Activated CD4-positive, alpha-beta T cell treated with anti-CD3 and anti-CD28 coated beads, Interleukin-2, amount 10 ng/mL, durations not matched to agents 7 days and 5 days (primary cell): Measurements from ENCODE around the gene C1orf167. TPM values are rescaled to one million over a fixed set of nuclear protein-coding genes. Genes with fewer than 3 reads are reported as not detected.

Source experiments
- CTCF ChIA-PET: fragments of 350-600 bp; sonication (Branson Sonifier 250); formaldehyde crosslinking; loops from one replicate; lab custom pipeline; 2021; ENCODE audit warnings: antibody characterized with exemption; lab: Charles Lee
- POLR2A ChIA-PET: fragments of 350-600 bp; sonication (Branson Sonifier 250); formaldehyde crosslinking; loops from one replicate; lab custom pipeline; 2021; ENCODE audit warnings: antibody characterized with exemption; lab: Charles Lee
- DNase-seq: peaks from one replicate; pipeline ENCODE4 v3.0.0-alpha.2; 2020
- H3K27ac Mint-ChIP-seq: one replicate; pipeline ENCODE4 v1.8.0; 2021; ENCODE audit warnings: mild to moderate bottlenecking, moderate library complexity, mixed read lengths
- H3K27me3 Mint-ChIP-seq: one replicate; pipeline ENCODE4 v1.8.0; 2021; ENCODE audit warnings: mixed read lengths
- H3K36me3 Mint-ChIP-seq: one replicate; pipeline ENCODE4 v1.8.0; 2021; ENCODE audit warnings: low read depth, mixed read lengths
- H3K4me1 Mint-ChIP-seq: one replicate; pipeline ENCODE4 v1.8.0; 2021; ENCODE audit warnings: mixed read lengths
- H3K4me3 Mint-ChIP-seq: one replicate; pipeline ENCODE4 v1.8.0; 2021; ENCODE audit warnings: mild to moderate bottlenecking, moderate library complexity, mixed read lengths
- H3K9me3 Mint-ChIP-seq: one replicate; pipeline ENCODE4 v1.8.0; 2021; ENCODE audit warnings: mixed read lengths
- total RNA-seq, 2 experiments: library from RNA; stranded (reverse); gene quantifications; one replicate each; pipeline ENCODE4 v1.2.3, GENCODE V29; 2021

Gene C1orf167
- total RNA-seq, 2 experiments from 2014 or later: not detected

- H3K9me3 Mint-ChIP-seq: no peaks in the 10 kb centered on the region
- H3K36me3 Mint-ChIP-seq: peaks cover 16% of the 10 kb centered on the region
- POLR2A ChIA-PET: no interaction called here
- no peak overlapping the region for H3K4me3 Mint-ChIP-seq
- CTCF ChIA-PET: interaction anchor here (1.4 kb wide), 1 partner anchor 9 kb away, joined by 4 read pairs; no protein-coding TSS in a partner anchor
- H3K4me1 Mint-ChIP-seq: no peaks in the 10 kb centered on the region
- DNase-seq: no peak
- H3K27me3 Mint-ChIP-seq: no peaks in the 10 kb centered on the region
- H3K27ac Mint-ChIP-seq: no peak overlapping the region
These were observed 30.1 kb downstream of the C1orf167 start for GRCh38 chr1:11792106-11792505.

DNA sequence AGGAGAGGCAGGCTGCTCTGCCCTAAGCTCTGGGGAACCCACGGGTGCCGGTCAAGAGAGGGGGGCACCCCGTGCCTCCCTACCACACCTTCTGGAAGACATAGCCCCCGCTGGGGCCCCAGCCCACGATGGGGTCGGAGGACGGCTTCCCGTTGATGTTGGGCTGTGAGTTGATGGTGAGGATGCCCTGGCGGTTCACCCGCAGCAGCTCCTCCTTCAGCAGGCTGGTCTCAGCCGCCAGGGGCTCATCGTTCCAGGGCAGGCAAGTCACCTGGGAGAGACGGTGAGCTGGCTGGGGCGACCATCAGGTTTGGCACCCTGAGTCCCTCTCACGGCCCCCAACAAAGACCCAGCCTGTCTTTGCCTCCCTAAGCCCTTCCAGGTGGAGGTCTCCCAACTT is 31.8 kb downstream of the C1orf167 start:
- no peaks in the 10 kb centered on the region for H3K27me3 Mint-ChIP-seq
- CTCF ChIA-PET: interaction anchor here (0.6 to 3.1 kb wide), 2 partner anchors 8 to 587 kb away, joined by 4 to 13 read pairs; no protein-coding TSS in a partner anchor
- no peak overlapping the region for H3K4me3 Mint-ChIP-seq
- H3K9me3 Mint-ChIP-seq: no peaks in the 10 kb centered on the region
- DNase-seq: no peak
- H3K4me1 Mint-ChIP-seq: no peaks in the 10 kb centered on the region
- peaks cover 16% of the 10 kb centered on the region for H3K36me3 Mint-ChIP-seq
- H3K27ac Mint-ChIP-seq: no peak overlapping the region
- POLR2A ChIA-PET: no interaction called here

DNA sequence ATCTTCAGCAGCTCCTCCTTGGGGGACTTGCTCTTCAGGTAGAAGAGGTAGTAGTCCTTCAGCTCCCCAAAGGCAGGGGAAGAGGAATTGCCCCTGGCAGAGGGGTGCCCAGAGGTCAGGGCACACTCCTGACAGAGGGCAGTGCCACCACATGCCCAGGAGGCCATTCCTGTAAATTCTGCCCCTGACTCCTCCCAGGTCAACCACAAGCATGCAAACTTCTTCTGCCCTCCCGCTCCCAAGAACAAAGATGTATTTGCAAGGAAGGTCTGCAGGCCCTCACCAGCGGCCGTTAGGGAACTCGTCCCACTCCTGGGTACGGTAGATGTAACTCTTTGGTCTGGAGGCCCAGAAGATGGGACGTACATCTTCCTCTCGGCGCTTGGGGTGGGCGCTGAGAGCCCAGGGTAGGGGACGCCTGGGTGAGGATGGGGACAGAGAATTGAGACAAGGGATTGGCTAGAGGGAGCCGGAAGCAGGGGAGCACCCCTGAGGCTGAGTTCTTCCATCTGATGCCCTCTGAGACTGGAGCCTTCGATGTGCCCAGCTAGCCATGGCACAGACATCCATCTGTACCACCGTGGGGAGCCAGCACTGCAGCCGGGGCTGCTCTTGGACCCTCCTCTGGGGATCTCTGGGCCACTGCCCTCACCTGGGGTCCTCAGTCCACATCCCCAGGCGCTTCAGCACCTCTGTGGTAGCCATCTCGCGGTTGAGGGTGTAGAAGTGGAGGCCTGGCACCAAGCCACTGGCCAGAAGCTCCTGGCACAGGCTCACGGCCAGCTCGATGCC is 32.6 kb downstream of the C1orf167 start:
- Mint-ChIP-seq H3K4me1 (no peaks in the 10 kb centered on the region), H3K36me3 (peaks cover 16% of the 10 kb centered on the region), H3K27me3 (no peaks in the 10 kb centered on the region), H3K27ac (no peak overlapping the region), H3K4me3 (no peak overlapping the region), H3K9me3 (no peaks in the 10 kb centered on the region)
- ChIA-PET CTCF (interaction anchor here (0.6 to 3.1 kb wide), 2 partner anchors 9 to 1927 kb away, joined by 3 to 13 read pairs; no protein-coding TSS in a partner anchor), POLR2A (no interaction called here)
- no peak for DNase-seq

- Mint-ChIP-seq H3K36me3 (peaks cover 20% of the 10 kb centered on the region), H3K4me3 (no peak overlapping the region), H3K4me1 (no peaks in the 10 kb centered on the region), H3K27ac (no peak overlapping the region), H3K9me3 (no peaks in the 10 kb centered on the region), H3K27me3 (no peaks in the 10 kb centered on the region)
- POLR2A ChIA-PET: no interaction called here
- CTCF ChIA-PET: interaction anchor here (0.6 to 3.1 kb wide), 3 partner anchors 10 to 1927 kb away, joined by 3 to 13 read pairs (median 4); no protein-coding TSS in a partner anchor
- DNase-seq: no peak
These were observed 33.4 kb downstream of the C1orf167 start for GRCh38 chr1:11795238-11795890.

DNA sequence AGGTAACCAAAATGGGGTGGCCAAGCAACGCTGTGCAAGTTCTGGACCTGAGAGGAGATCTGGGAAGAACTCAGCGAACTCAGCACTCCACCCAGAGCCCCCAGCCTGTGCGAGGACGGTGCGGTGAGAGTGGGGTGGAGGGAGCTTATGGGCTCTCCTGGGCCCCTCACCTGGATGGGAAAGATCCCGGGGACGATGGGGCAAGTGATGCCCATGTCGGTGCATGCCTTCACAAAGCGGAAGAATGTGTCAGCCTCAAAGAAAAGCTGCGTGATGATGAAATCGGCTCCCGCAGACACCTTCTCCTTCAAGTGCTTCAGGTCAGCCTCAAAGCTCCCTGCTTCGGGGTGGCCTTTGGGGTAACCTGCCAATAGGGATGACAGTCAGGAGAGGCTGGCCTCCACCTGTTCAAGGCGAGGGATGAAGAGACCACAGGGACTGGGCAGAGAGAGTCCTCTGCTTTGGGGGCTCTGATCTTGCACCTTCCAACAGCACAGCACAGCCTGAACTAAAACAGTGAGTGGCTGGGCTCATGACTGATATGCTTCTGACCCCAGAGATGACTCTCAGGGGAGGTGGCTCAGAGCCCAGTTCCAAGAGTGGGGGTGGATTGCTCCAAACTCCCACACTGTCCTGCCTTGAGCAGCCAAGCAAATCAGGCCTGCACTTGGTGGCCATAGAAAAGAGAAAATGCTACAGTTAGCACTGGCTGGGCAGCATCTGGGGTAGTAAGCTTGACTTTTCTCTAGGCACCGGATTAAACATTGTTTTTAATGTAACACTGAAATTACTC is 34.2 kb downstream of the C1orf167 start:
- Mint-ChIP-seq H3K4me3 (no peak overlapping the region), H3K27ac (no peak overlapping the region), H3K27me3 (no peaks in the 10 kb centered on the region), H3K9me3 (no peaks in the 10 kb centered on the region), H3K36me3 (peaks cover 28% of the 10 kb centered on the region), H3K4me1 (peaks cover 2% of the 10 kb centered on the region)
- ChIA-PET POLR2A (no interaction called here), CTCF (interaction anchor here (0.6 to 3.1 kb wide), 3 partner anchors 11 to 1888 kb away, joined by 3 to 13 read pairs (median 4); no protein-coding TSS in a partner anchor)
- no peak for DNase-seq

- CTCF ChIA-PET: interaction anchor here (1.1 to 1.4 kb wide), 3 partner anchors 13 to 760 kb away, joined by 3 to 5 read pairs (median 3); no protein-coding TSS in a partner anchor
These were observed 35.7 kb downstream of the C1orf167 start for GRCh38 chr1:11797525-11798216.

GRCh38 chr1:11799099-11799498 is 37.1 kb downstream of the C1orf167 start:
- ChIA-PET CTCF (interaction anchor here (1.4 kb wide), 2 partner anchors 14 to 761 kb away, joined by 3 to 5 read pairs; no protein-coding TSS in a partner anchor), POLR2A (no interaction called here)
- no peak for DNase-seq
- H3K27me3 Mint-ChIP-seq: no peaks in the 10 kb centered on the region
- peaks cover 27% of the 10 kb centered on the region for H3K4me1 Mint-ChIP-seq
- no peak overlapping the region for H3K4me3 Mint-ChIP-seq
- H3K36me3 Mint-ChIP-seq: peaks cover 31% of the 10 kb centered on the region
- no peaks in the 10 kb centered on the region for H3K9me3 Mint-ChIP-seq
- H3K27ac Mint-ChIP-seq: no peak overlapping the region

More at GRCh38 chr1:11797525-11798216, 35.7 kb downstream of the C1orf167 start:
- DNase-seq: no peak
- Mint-ChIP-seq H3K27ac (no peak overlapping the region), H3K9me3 (no peaks in the 10 kb centered on the region), H3K27me3 (no peaks in the 10 kb centered on the region), H3K36me3 (peaks cover 31% of the 10 kb centered on the region), H3K4me3 (no peak overlapping the region), H3K4me1 (peaks cover 14% of the 10 kb centered on the region)
- POLR2A ChIA-PET: no interaction called here

- CTCF ChIA-PET: no interaction called here
- DNase-seq: no peak
- Mint-ChIP-seq H3K36me3 (peaks cover 25% of the 10 kb centered on the region), H3K9me3 (no peaks in the 10 kb centered on the region), H3K27ac (no peak overlapping the region), H3K27me3 (no peaks in the 10 kb centered on the region), H3K4me3 (no peak overlapping the region), H3K4me1 (peaks cover 35% of the 10 kb centered on the region)
- POLR2A ChIA-PET: no interaction called here
These were observed 37.9 kb downstream of the C1orf167 start for GRCh38 chr1:11799896-11800295.

- Mint-ChIP-seq H3K4me1 (peaks cover 39% of the 10 kb centered on the region), H3K4me3 (no peak overlapping the region), H3K27ac (no peak overlapping the region), H3K36me3 (peaks cover 25% of the 10 kb centered on the region), H3K27me3 (no peaks in the 10 kb centered on the region), H3K9me3 (no peaks in the 10 kb centered on the region)
- DNase-seq: no peak
- ChIA-PET POLR2A (no interaction called here), CTCF (no interaction called here)
These were observed 38.4 kb downstream of the C1orf167 start for GRCh38 chr1:11800391-11800755.

DNA sequence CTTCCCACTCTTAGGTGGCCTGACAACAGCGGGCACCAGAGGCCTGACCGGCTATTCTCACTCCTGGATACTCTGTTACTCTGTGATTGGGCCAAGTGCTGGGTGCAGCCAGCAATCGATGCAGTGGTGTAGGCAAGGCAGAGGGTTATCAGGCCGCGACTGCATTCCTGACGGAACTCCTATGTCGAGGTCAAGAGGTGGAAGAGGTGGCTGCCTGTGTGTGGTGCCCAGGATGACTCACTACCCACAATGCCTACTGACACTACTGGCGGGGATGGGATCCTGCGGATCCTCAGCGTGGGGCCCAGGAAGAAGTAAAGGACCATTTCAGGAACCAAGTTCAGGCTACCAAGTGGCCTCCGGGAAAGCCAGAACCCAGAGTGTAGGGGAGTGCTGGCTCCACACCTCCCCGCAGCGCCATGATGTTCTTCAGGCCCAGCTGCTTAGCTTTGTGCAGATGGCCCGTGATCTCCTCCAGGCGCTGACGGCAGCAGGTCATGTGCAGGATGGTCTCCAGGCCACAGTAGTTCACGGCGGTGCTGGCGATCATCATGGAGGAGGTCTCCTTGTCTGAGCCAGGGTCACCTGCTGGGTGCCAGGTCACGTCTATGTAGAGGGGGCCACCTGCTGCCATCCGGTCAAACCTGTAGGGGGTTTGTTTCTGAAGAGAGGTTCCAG is 38.9 kb downstream of the C1orf167 start:
- Mint-ChIP-seq H3K36me3 (peaks cover 24% of the 10 kb centered on the region), H3K4me1 (peaks cover 39% of the 10 kb centered on the region), H3K27ac (no peak overlapping the region), H3K9me3 (no peaks in the 10 kb centered on the region), H3K27me3 (no peaks in the 10 kb centered on the region), H3K4me3 (no peak overlapping the region)
- CTCF ChIA-PET: interaction anchor here (1.2 kb wide), 1 partner anchor 8 kb away, joined by 4 read pairs; no protein-coding TSS in a partner anchor
- no peak for DNase-seq
- POLR2A ChIA-PET: no interaction called here

GRCh38 chr1:11802616-11802972 is 40.6 kb downstream of the C1orf167 start:
- ChIA-PET CTCF (interaction anchor here (1.0 to 1.5 kb wide), 2 partner anchors 36 to 66 kb away, joined by 4 to 8 read pairs; no protein-coding TSS in a partner anchor), POLR2A (no interaction called here)
- Mint-ChIP-seq H3K27me3 (no peaks in the 10 kb centered on the region), H3K36me3 (peaks cover 21% of the 10 kb centered on the region), H3K4me1 (peaks cover 53% of the 10 kb centered on the region), H3K4me3 (peak overlapping the region; percentile 92), H3K27ac (peak overlapping the region; percentile 79), H3K9me3 (no peaks in the 10 kb centered on the region)
- no peak for DNase-seq
